Muscle layer of duodenum (tissue), 2 donors: ENCODE results near the gene MCL1.

Source experiments
- H3K27ac ChIP-seq: one replicate; pipeline ENCODE4 v1.7.0; 2013; ENCODE audit warnings: mild to moderate bottlenecking, low read length
- H3K27me3 ChIP-seq: one replicate; pipeline ENCODE4 v1.7.0; 2013; ENCODE audit warnings: low read depth, mild to moderate bottlenecking, control low read depth, low read length
- H3K36me3 ChIP-seq, 2 donors: one replicate each; pipeline ENCODE4 v1.7.0; 2013; ENCODE audit warnings: low read length in 2 of 2, control low read depth in 1 of 2, mild to moderate bottlenecking in 1 of 2; ENCODE audit not compliant: insufficient read depth in 2 of 2, control insufficient read depth in 1 of 2
- H3K4me1 ChIP-seq, 2 donors: one replicate each; pipeline ENCODE4 v1.7.0; 2013; ENCODE audit warnings: low read length in 2 of 2, mild to moderate bottlenecking in 2 of 2, control low read depth in 1 of 2, moderate library complexity in 1 of 2; ENCODE audit not compliant: insufficient read depth in 2 of 2, control insufficient read depth in 1 of 2
- H3K4me3 ChIP-seq, 2 donors: one replicate each; pipeline ENCODE4 v1.7.0; 2013; ENCODE audit warnings: low read length in 2 of 2, low read depth in 1 of 2, mild to moderate bottlenecking in 1 of 2
- H3K9me3 ChIP-seq, 2 donors: one replicate each; pipeline ENCODE4 v1.7.0; 2013; ENCODE audit warnings: low read length in 2 of 2, control low read depth in 1 of 2, mild to moderate bottlenecking in 1 of 2; ENCODE audit not compliant: control insufficient read depth in 1 of 2
- donor health status: healthy.

The MCL1 gene

GRCh38 chr1:150552128-150552910 is 27.1 kb downstream of the MCL1 start:
- H3K4me3 ChIP-seq: peak overlapping the region in 1 of 2 donors; percentile 28
- no peaks in the 10 kb centered on the region for H3K9me3 ChIP-seq
- H3K36me3 ChIP-seq: peaks cover 0 to 22% of the 10 kb centered on the region in 2 donors
- no peaks in the 10 kb centered on the region for H3K27me3 ChIP-seq
- peaks cover 9 to 24% of the 10 kb centered on the region in 2 donors for H3K4me1 ChIP-seq
- peak overlapping the region; percentile 81 for H3K27ac ChIP-seq

GRCh38 chr1:150551784-150552127 is 27.7 kb downstream of the MCL1 start:
- no peaks in the 10 kb centered on the region for H3K27me3 ChIP-seq
- peaks cover 9 to 24% of the 10 kb centered on the region in 2 donors for H3K4me1 ChIP-seq
- H3K36me3 ChIP-seq: peaks cover 0 to 21% of the 10 kb centered on the region in 2 donors
- peak overlapping the region in 1 of 2 donors; percentile 28 for H3K4me3 ChIP-seq
- no peaks in the 10 kb centered on the region for H3K9me3 ChIP-seq
- peak overlapping the region; percentile 81 for H3K27ac ChIP-seq

- Histone ChIP-seq H3K27me3 (no peaks in the 10 kb centered on the region), H3K36me3 (peaks cover 0 to 17% of the 10 kb centered on the region in 2 donors), H3K4me3 (peak overlapping the region in 1 of 2 donors; percentile 60), H3K9me3 (no peaks in the 10 kb centered on the region), H3K27ac (peak overlapping the region; percentile 81), H3K4me1 (peaks cover 9 to 24% of the 10 kb centered on the region in 2 donors)
Measured at GRCh38 chr1:150551051-150551783, 28.2 kb downstream of the MCL1 start.

- H3K4me3 ChIP-seq: peak overlapping the region; percentile 57 to 60
- peaks cover 0 to 9% of the 10 kb centered on the region in 2 donors for H3K36me3 ChIP-seq
- H3K27me3 ChIP-seq: no peaks in the 10 kb centered on the region
- peaks cover 9 to 24% of the 10 kb centered on the region in 2 donors for H3K4me1 ChIP-seq
- H3K9me3 ChIP-seq: no peaks in the 10 kb centered on the region
- H3K27ac ChIP-seq: peak overlapping the region; percentile 81
Measured at GRCh38 chr1:150550222-150551050, 29.0 kb downstream of the MCL1 start.

GRCh38 chr1:150549496-150550221 is 29.8 kb downstream of the MCL1 start:
- H3K27me3 ChIP-seq: no peaks in the 10 kb centered on the region
- H3K36me3 ChIP-seq: peaks cover 0 to 6% of the 10 kb centered on the region in 2 donors
- H3K4me3 ChIP-seq: peak overlapping the region; percentile 57 to 60
- H3K9me3 ChIP-seq: no peaks in the 10 kb centered on the region
- peak overlapping the region; percentile 81 for H3K27ac ChIP-seq
- H3K4me1 ChIP-seq: peaks cover 9 to 24% of the 10 kb centered on the region in 2 donors

GRCh38 chr1:150548632-150549495 is 30.5 kb downstream of the MCL1 start, which contains the start of gene ADAMTSL4:
Gene ADAMTSL4 (plus strand): TSS chr1:150549408. CDS start chr1:150552289, 2,881 bp downstream.
- peaks cover 9 to 19% of the 10 kb centered on the region in 2 donors for H3K4me1 ChIP-seq
- peak within 1 kb of the TSS; percentile 57 to 60 for H3K4me3 ChIP-seq
- peak within 1 kb of the TSS; percentile 81 for H3K27ac ChIP-seq
- no peaks in the 10 kb centered on the region for H3K27me3 ChIP-seq
- no peaks in the 10 kb centered on the region for H3K36me3 ChIP-seq
- no peaks in the 10 kb centered on the region for H3K9me3 ChIP-seq

GRCh38 chr1:150548324-150548631 is 31.1 kb downstream of the MCL1 start:
- H3K27ac ChIP-seq: peak overlapping the region; percentile 43
- H3K9me3 ChIP-seq: no peaks in the 10 kb centered on the region
- H3K4me1 ChIP-seq: peaks cover 9 to 14% of the 10 kb centered on the region in 2 donors
- H3K36me3 ChIP-seq: no peaks in the 10 kb centered on the region
- no peaks in the 10 kb centered on the region for H3K27me3 ChIP-seq
- H3K4me3 ChIP-seq: peak overlapping the region; percentile 32 to 59

GRCh38 chr1:150546294-150546937 is 33.0 kb downstream of the MCL1 start:
- no peak overlapping the region for H3K27ac ChIP-seq
- peaks cover 0 to 4% of the 10 kb centered on the region in 2 donors for H3K4me1 ChIP-seq
- no peaks in the 10 kb centered on the region for H3K27me3 ChIP-seq
- H3K4me3 ChIP-seq: no peak overlapping the region
- no peaks in the 10 kb centered on the region for H3K9me3 ChIP-seq
- no peaks in the 10 kb centered on the region for H3K36me3 ChIP-seq

- Histone ChIP-seq H3K4me3 (no peak overlapping the region), H3K36me3 (no peaks in the 10 kb centered on the region), H3K27ac (no peak overlapping the region), H3K27me3 (no peaks in the 10 kb centered on the region), H3K9me3 (no peaks in the 10 kb centered on the region), H3K4me1 (peaks cover 0 to 4% of the 10 kb centered on the region in 2 donors)
Measured at GRCh38 chr1:150545486-150546032, 33.9 kb downstream of the MCL1 start.
